Ishikawa (cell line): ENCODE results near the gene CHIC2.

Experiments used
- RAD21 ChIP-seq: IDR thresholded peaks from 2 replicates; pipeline ENCODE4 v1.6.1; 2012; ENCODE audit warnings: low read depth
- YY1 ChIP-seq: IDR thresholded peaks from 2 replicates; pipeline ENCODE4 v1.6.1; 2012; ENCODE audit warnings: low read depth

DNA sequence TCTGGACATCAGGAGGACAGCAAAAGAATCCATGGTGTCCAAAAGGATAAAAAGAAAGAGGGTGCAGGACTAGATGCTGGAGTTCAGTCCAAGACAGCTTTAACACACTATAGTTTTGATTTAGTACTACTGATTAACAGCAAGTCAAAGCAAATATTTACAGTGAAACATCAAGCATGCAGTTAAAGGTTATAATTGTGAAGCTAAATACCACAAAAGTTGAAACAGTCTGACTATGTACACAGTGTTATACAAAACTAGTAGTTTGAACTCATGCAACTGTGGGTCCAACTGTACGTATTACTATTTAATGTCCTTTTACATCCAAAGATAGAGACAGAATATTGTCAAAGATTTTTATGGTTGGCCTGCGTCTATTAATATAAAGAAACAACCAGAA lies 57.6 kb downstream of the CHIC2 start:
- TF ChIP-seq YY1, result no peak
- TF ChIP-seq RAD21, result no peak
